SHP77 treated with DMSO at 0.1 percent for 48 hours (cell line): ENCODE measurements around the gene WDFY1.
"Not testable (repeated sequence)": the region's sequence is repeated elsewhere in the genome, so short reads cannot be mapped to it uniquely, and the experiment has no call there.

Experiments
- DNase-seq: peaks from one replicate; lab custom pipeline; 2025; lab: John Stamatoyannopoulos, UW

WDFY1 gene

GRCh38 chr2:223896833-223897311 lies 48.3 kb downstream of the WDFY1 start:
- DNase-seq = no peak

- no peak for DNase-seq
These were observed 50.2 kb downstream of the WDFY1 start for GRCh38 chr2:223894968-223895367.

- DNase-seq = no peak
These were observed 51.1 kb downstream of the WDFY1 start for GRCh38 chr2:223894009-223894408.

- DNase-seq = no peak
These were observed 54.4 kb downstream of the WDFY1 start for GRCh38 chr2:223890721-223891120.

GRCh38 chr2:223889229-223889628 lies 55.9 kb downstream of the WDFY1 start:
- no peak for DNase-seq

GRCh38 chr2:223888251-223888650 lies 56.9 kb downstream of the WDFY1 start:
- no peak for DNase-seq

- no peak for DNase-seq
These were observed 58.0 kb downstream of the WDFY1 start for GRCh38 chr2:223887127-223887526.

GRCh38 chr2:223886726-223887125 lies 58.4 kb downstream of the WDFY1 start:
- DNase-seq = no peak

- no peak for DNase-seq
These were observed 60.7 kb downstream of the WDFY1 start for GRCh38 chr2:223884399-223884798.

GRCh38 chr2:223882715-223883114 lies 62.4 kb downstream of the WDFY1 start:
- no peak for DNase-seq

GRCh38 chr2:223880796-223881195 lies 64.3 kb downstream of the WDFY1 start:
- no peak for DNase-seq

GRCh38 chr2:223877721-223878410 lies 67.3 kb downstream of the WDFY1 start:
- DNase-seq = no peak

GRCh38 chr2:223873672-223874071 lies 71.5 kb downstream of the WDFY1 start:
- no peak for DNase-seq

GRCh38 chr2:223872772-223873171 lies 72.4 kb downstream of the WDFY1 start:
- not testable (repeated sequence) for DNase-seq

- DNase-seq = not testable (repeated sequence)
These were observed 73.5 kb downstream of the WDFY1 start for GRCh38 chr2:223871661-223872060.

GRCh38 chr2:223870840-223871611 lies 74.1 kb downstream of the WDFY1 start:
- no peak for DNase-seq

GRCh38 chr2:223868005-223868404 lies 77.1 kb downstream of the WDFY1 start:
- peak; percentile 25 for DNase-seq

GRCh38 chr2:223865907-223866508 lies 79.1 kb downstream of the WDFY1 start:
- DNase-seq = no peak

GRCh38 chr2:223865124-223865523 lies 80.0 kb downstream of the WDFY1 start:
- DNase-seq = no peak

- no peak for DNase-seq
These were observed 81.6 kb downstream of the WDFY1 start for GRCh38 chr2:223863491-223863890.

GRCh38 chr2:223860809-223861738 lies 84.1 kb downstream of the WDFY1 start:
- no peak for DNase-seq

GRCh38 chr2:223859070-223859469 lies 86.1 kb downstream of the WDFY1 start:
- DNase-seq = no peak
